ENCODE data around the gene ITPK1. TPM values are rescaled to one million over a fixed set of nuclear protein-coding genes. Genes with fewer than 3 reads are reported as not detected.

Gene ITPK1
- total RNA-seq, 1 experiment from 2014 or later: 75.1 TPM

DNA sequence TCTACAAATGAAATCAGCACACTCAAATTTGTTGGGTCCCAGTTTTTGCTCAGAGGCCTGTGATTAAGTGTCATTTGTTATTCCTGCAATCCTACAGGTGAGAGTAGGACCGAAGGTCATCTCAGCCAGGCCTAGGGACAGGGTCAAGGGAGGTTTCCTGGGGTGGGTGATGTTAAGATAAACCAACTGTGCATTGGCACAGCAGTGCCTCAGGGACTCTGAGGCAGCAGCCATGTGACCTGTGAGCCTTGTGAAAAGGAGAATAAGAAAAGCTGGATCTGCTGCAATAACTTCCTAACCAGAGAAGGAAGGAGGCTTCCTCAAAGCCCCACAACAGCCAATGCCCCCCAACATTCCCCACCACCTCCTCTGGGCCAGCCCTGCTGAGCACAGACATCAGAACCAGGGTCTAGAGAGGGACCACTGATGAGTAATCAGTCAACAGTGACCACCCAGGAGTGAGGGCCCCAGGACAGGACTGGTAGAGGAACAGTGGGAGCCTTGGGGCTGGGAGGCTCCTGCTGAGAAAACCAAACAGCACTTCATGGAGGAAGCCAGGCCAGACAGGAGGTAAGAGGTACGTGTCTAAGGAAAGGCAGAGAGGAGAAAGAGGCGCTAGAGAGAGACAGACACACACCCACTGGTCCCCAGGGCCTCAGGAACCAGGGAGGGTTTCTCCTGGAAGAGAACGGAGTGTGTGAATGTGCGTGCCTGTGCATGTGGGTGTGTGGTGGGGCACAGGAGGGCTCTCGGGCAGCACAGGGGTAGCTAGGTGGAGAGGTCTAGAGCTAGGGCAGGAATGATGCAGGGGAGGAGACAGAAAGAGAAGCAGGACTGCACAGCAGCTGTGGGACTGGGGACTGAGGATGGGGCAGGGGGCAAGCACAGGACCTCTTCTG, 82.4 kb downstream of the ITPK1 start:
- H3K4me3 ChIP-seq (ENCODE audit: insufficient read depth, low read depth, low read length): no peak overlapping the region
- DNase-seq: no peak
- no peaks in the 10 kb centered on the region for H3K27me3 ChIP-seq (ENCODE audit: control insufficient read depth, insufficient read depth, low read length)
- H3K36me3 ChIP-seq (replicated peaks; ENCODE audit: control insufficient read depth, insufficient read depth, low read length): no peaks in the 10 kb centered on the region

DNA sequence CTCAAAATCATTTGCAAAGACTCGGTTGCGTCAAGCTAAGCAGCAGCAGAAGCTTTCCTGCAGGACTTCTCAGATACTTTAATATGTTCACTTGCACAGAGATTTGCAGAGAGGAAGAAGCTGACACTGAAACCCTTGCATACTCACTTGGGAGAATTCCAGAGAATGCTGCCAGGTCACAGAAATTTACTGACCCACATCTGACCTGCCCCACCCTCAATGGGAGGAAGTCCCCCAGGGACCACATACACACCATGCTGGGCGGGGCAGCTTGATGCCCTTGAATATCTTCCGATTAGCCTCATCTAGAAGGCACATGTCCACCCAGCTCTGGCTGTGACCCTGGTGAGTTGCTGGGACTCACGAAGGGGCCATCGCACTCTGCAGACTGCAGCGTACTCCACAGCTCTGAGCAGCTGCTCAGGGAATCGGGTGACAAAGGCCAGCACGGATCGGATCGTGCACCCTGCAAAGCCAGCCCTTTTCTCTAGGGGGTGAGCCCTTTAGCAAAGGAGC, 83.2 kb downstream of the ITPK1 start:
- H3K4me3 ChIP-seq (ENCODE audit: insufficient read depth, low read depth, low read length): no peak overlapping the region
- no peaks in the 10 kb centered on the region for H3K27me3 ChIP-seq (ENCODE audit: control insufficient read depth, insufficient read depth, low read length)
- no peak for DNase-seq
- no peaks in the 10 kb centered on the region for H3K36me3 ChIP-seq (replicated peaks; ENCODE audit: control insufficient read depth, insufficient read depth, low read length)

- no peak for DNase-seq
- H3K4me3 ChIP-seq (ENCODE audit: insufficient read depth, low read depth, low read length): no peak overlapping the region
- H3K27me3 ChIP-seq (ENCODE audit: control insufficient read depth, insufficient read depth, low read length): no peaks in the 10 kb centered on the region
- H3K36me3 ChIP-seq (replicated peaks; ENCODE audit: control insufficient read depth, insufficient read depth, low read length): no peaks in the 10 kb centered on the region
Observed at GRCh38 chr14:93031505-93032315, 84.0 kb downstream of the ITPK1 start.

GRCh38 chr14:93030761-93031160, 85.0 kb downstream of the ITPK1 start:
- Histone ChIP-seq H3K36me3 (replicated peaks; ENCODE audit: control insufficient read depth, insufficient read depth, low read length) (no peaks in the 10 kb centered on the region), H3K4me3 (ENCODE audit: insufficient read depth, low read depth, low read length) (no peak overlapping the region), H3K27me3 (ENCODE audit: control insufficient read depth, insufficient read depth, low read length) (no peaks in the 10 kb centered on the region)
- DNase-seq: no peak

- no peak for DNase-seq
- H3K36me3 ChIP-seq (replicated peaks; ENCODE audit: control insufficient read depth, insufficient read depth, low read length): no peaks in the 10 kb centered on the region
- H3K4me3 ChIP-seq (ENCODE audit: insufficient read depth, low read depth, low read length): no peak overlapping the region
- no peaks in the 10 kb centered on the region for H3K27me3 ChIP-seq (ENCODE audit: control insufficient read depth, insufficient read depth, low read length)
Observed at GRCh38 chr14:93029911-93030508, 85.7 kb downstream of the ITPK1 start.

DNA sequence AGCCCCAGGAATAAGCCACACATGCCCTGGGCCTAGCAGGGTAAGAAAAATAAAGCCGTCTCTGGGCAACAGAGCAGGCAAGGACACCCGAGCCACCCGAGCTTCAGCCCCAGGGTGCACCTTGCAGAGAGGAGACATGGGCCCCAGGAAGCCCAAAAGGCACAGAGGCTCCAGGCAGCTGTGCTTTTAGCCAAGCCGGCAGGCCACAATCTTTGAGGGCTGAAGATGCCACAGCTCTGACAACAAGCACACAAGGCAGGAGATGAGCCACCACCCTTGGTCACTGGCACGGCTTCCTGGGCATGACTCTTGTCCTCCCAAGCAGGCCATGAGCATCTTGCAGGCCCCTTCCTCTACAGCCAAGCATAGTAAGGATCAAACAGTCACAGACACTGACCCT, 86.3 kb downstream of the ITPK1 start:
- Histone ChIP-seq H3K27me3 (ENCODE audit: control insufficient read depth, insufficient read depth, low read length) (no peaks in the 10 kb centered on the region), H3K4me3 (ENCODE audit: insufficient read depth, low read depth, low read length) (no peak overlapping the region), H3K36me3 (replicated peaks; ENCODE audit: control insufficient read depth, insufficient read depth, low read length) (no peaks in the 10 kb centered on the region)
- no peak for DNase-seq

GRCh38 chr14:93028724-93029076, 87.0 kb downstream of the ITPK1 start:
- Histone ChIP-seq H3K27me3 (ENCODE audit: control insufficient read depth, insufficient read depth, low read length) (no peaks in the 10 kb centered on the region), H3K4me3 (ENCODE audit: insufficient read depth, low read depth, low read length) (no peak overlapping the region), H3K36me3 (replicated peaks; ENCODE audit: control insufficient read depth, insufficient read depth, low read length) (no peaks in the 10 kb centered on the region)
- DNase-seq: no peak

DNA sequence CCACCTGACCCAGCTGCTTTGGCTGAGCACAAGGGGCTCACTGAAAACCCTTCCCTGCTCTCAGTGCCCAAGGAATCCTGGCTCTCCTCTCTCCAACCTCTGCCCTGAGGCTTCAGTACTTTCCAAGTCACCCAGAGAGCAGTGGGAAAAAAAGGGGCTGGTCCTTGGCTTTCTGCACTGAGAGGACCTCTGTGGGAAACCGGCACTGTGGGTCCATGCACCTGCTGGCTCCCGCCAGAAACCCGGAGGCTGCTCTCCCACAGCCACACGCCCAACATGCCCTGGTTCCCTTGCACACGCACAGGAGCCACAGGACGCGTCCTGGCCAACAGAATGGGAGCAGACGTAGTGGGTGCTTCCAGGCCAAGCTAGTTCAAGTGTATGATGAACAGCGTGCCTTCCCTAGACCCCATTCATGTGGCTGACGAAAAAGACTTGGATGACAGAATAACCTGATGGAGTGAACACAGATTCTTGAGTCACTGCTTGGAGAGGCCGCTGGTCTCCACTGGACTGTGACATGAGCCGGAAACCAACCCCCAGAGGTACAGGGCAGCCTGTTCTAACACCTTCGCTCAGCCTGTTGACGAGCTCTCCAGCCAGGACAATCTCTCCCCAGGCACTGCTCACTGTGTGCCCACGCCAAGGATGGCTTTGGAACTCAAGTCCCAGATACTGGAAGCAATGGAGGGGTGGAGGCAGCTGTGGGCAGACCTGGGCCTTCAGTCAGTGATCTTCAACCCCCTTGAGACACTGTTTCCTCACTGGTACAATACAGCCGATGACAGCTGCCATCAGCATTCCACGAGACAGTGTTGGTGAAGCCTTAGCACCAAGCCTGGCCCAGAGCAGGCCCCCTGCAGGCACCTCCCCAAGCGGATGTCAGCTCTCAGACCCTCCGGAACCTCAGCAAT, 87.7 kb downstream of the ITPK1 start:
- Histone ChIP-seq H3K27me3 (ENCODE audit: control insufficient read depth, insufficient read depth, low read length) (no peaks in the 10 kb centered on the region), H3K36me3 (replicated peaks; ENCODE audit: control insufficient read depth, insufficient read depth, low read length) (no peaks in the 10 kb centered on the region), H3K4me3 (ENCODE audit: insufficient read depth, low read depth, low read length) (no peak overlapping the region)
- DNase-seq: no peak

- no peak for DNase-seq
- no peaks in the 10 kb centered on the region for H3K27me3 ChIP-seq (ENCODE audit: control insufficient read depth, insufficient read depth, low read length)
- H3K4me3 ChIP-seq (ENCODE audit: insufficient read depth, low read depth, low read length): no peak overlapping the region
- H3K36me3 ChIP-seq (replicated peaks; ENCODE audit: control insufficient read depth, insufficient read depth, low read length): no peaks in the 10 kb centered on the region
Observed at GRCh38 chr14:93026339-93026738, 89.4 kb downstream of the ITPK1 start.

GRCh38 chr14:93025055-93025454, 90.7 kb downstream of the ITPK1 start:
- no peak for DNase-seq
- no peaks in the 10 kb centered on the region for H3K27me3 ChIP-seq (ENCODE audit: control insufficient read depth, insufficient read depth, low read length)
- H3K36me3 ChIP-seq (replicated peaks; ENCODE audit: control insufficient read depth, insufficient read depth, low read length): no peaks in the 10 kb centered on the region
- no peak overlapping the region for H3K4me3 ChIP-seq (ENCODE audit: insufficient read depth, low read depth, low read length)

GRCh38 chr14:93024493-93024892, 91.2 kb downstream of the ITPK1 start:
- Histone ChIP-seq H3K27me3 (ENCODE audit: control insufficient read depth, insufficient read depth, low read length) (no peaks in the 10 kb centered on the region), H3K36me3 (replicated peaks; ENCODE audit: control insufficient read depth, insufficient read depth, low read length) (no peaks in the 10 kb centered on the region), H3K4me3 (ENCODE audit: insufficient read depth, low read depth, low read length) (no peak overlapping the region)
- DNase-seq: no peak

DNA sequence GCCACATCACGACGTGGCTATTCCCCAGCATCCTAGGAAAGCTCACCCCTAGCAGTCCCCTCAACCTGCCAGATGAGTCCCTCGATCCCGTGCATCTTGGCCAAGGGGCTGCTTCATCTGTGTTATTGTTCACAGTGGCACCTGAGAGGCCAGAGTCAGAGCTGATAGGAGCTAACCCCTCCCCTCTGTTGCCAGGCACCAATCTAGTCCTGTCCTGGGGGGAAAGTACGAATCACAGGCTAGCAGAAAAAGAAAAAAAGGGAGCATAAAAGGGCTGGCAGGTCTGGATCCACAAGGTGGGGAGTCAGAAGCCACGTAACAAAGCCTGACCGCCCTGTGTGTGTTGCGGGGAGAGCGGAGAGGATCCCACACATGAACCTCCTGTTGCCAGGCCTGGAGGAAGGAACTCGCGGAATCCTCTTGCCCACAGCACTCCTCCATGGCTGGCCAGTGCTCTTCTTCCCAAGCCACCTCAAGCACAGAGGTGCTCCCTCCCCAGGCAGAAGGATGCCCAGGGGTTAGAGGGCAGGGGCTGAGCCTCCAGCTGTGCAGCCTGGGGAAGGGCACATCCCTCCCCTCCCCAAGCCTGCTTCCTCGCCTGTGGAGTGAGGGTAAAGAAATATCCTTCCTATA, 91.8 kb downstream of the ITPK1 start:
- Histone ChIP-seq H3K36me3 (replicated peaks; ENCODE audit: control insufficient read depth, insufficient read depth, low read length) (no peaks in the 10 kb centered on the region), H3K4me3 (ENCODE audit: insufficient read depth, low read depth, low read length) (no peak overlapping the region), H3K27me3 (ENCODE audit: control insufficient read depth, insufficient read depth, low read length) (no peaks in the 10 kb centered on the region)
- DNase-seq: no peak

DNA sequence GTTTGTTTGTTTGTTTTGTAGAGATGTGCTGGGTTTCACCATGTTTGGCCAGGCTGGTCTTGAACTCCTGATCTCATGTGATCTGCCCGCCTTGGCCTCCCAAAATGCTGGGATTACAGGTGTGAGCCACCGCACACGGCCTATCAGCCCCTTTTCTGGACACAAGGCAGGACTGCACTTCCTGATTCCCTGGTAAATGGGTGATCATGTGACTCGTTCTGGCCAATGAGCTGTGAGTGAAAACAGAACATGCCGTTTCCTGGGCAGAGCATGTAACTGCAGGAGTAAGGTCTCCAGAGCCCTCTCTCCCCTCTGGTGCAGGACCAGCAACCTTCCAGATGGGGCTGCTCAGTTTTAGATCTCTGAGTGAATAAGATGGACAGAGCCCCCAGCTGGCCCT, 92.7 kb downstream of the ITPK1 start:
- no peak overlapping the region for H3K4me3 ChIP-seq (ENCODE audit: insufficient read depth, low read depth, low read length)
- H3K27me3 ChIP-seq (ENCODE audit: control insufficient read depth, insufficient read depth, low read length): no peaks in the 10 kb centered on the region
- DNase-seq: no peak
- no peaks in the 10 kb centered on the region for H3K36me3 ChIP-seq (replicated peaks; ENCODE audit: control insufficient read depth, insufficient read depth, low read length)
